GM12872 (cell line): Measurements from ENCODE around the gene CAD.

Experiments
- TF ChIP-seq, protein P1 (sequence below): IDR thresholded peaks from 3 replicates; pipeline ENCODE4 v1.5.1; 2011; ENCODE audit warnings: low read depth, mild to moderate bottlenecking, low read length, moderate library complexity; ENCODE audit not compliant: insufficient read depth

Gene CAD

GRCh38 chr2:27278010-27278409 lies 60.8 kb downstream of the CAD start:
- TF ChIP-seq, protein P1, sequence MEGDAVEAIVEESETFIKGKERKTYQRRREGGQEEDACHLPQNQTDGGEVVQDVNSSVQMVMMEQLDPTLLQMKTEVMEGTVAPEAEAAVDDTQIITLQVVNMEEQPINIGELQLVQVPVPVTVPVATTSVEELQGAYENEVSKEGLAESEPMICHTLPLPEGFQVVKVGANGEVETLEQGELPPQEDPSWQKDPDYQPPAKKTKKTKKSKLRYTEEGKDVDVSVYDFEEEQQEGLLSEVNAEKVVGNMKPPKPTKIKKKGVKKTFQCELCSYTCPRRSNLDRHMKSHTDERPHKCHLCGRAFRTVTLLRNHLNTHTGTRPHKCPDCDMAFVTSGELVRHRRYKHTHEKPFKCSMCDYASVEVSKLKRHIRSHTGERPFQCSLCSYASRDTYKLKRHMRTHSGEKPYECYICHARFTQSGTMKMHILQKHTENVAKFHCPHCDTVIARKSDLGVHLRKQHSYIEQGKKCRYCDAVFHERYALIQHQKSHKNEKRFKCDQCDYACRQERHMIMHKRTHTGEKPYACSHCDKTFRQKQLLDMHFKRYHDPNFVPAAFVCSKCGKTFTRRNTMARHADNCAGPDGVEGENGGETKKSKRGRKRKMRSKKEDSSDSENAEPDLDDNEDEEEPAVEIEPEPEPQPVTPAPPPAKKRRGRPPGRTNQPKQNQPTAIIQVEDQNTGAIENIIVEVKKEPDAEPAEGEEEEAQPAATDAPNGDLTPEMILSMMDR = no peak

DNA sequence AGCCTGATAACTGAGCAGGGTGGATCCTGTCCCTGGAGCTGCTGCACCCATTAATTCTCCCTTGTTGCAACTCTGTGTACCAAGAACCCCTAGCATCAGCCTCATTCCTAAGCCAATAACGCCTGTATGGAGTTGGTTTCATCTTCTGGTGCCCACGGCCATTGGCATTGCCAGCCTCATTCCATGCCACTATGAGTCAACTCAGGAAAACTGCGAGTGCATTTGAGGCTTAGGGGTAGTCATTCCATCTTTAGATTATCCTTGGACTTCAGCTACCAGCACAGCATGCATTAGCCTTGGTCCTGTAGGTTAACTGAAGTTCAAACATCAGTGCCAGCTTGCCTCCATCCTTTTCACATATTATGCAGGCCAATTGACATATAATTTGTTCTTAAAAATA lies 63.7 kb downstream of the CAD start:
- TF ChIP-seq, protein P1 = no peak

DNA sequence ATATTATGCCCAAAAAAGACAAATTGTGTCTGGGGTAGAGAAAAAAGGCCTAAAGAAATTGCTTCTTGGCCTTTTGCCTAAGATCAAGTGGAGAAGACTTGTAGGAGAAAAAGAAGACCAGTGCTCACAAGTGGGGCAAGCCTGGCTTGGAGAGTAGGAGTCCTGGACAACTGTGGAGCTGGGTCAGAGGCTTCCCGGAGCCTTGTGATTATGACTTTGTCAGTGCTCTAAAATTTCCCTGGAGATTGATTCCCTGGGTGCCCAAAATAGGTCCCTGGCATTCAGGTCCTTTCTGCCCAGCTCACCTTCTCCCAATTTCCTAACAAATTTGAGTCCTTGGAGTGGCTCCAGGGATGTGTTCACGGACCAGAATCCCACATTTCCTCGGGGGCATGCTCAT lies 64.3 kb downstream of the CAD start:
- TF ChIP-seq, protein P1 = no peak

GRCh38 chr2:27281855-27282559 lies 64.8 kb downstream of the CAD start, which contains the start of gene TRIM54:
TRIM54 (plus strand) TSS chr2:27282429; CDS start chr2:27282732, 303 bp downstream.
- TF ChIP-seq, protein P1 = no peak

- TF ChIP-seq, protein P1 = no peak
These were observed 65.7 kb downstream of the CAD start for GRCh38 chr2:27282892-27283291.

- TF ChIP-seq, protein P1 = no peak
These were observed 67.8 kb downstream of the CAD start for GRCh38 chr2:27284996-27285395.

- TF ChIP-seq, protein P1 = no peak
These were observed 68.3 kb downstream of the CAD start for GRCh38 chr2:27285481-27285880.
